Transverse colon (tissue), 4 donors: ENCODE results near the gene WDFY2. TPM values are rescaled to one million over a fixed set of nuclear protein-coding genes. Genes with fewer than 3 reads are reported as not detected.
A peak's percentile ranks its signal among the peaks of the same experiment; 100 is the strongest.

Experiments used
- DNase-seq: peaks from one replicate; pipeline ENCODE4 v3.0.0-alpha.2; 2019
- H3K27ac ChIP-seq, 4 donors: fragments of 200-600 bp; sonication (generic); 2 replicates each; pipeline ENCODE4 v1.5.1; 2016 to 2018; ENCODE audit warnings: inconsistent platforms in 4 of 4
- H3K27me3 ChIP-seq: fragments of 200-600 bp; sonication (generic); 2 replicates; pipeline ENCODE4 v1.5.1; 2017; ENCODE audit warnings: inconsistent platforms
- H3K36me3 ChIP-seq, 4 donors: fragments of 200-600 bp; sonication (generic); 2 replicates each; pipeline ENCODE4 v1.5.1; 2017 to 2019; ENCODE audit warnings: inconsistent platforms in 4 of 4
- H3K4me1 ChIP-seq, 4 donors: fragments of 200-600 bp; sonication (generic); 2 replicates each; pipeline ENCODE4 v1.5.1; 2017 to 2020; ENCODE audit warnings: inconsistent platforms in 4 of 4
- H3K4me3 ChIP-seq, 4 donors: fragments of 200-600 bp; sonication (generic); 1 replicate in 1 of 4; 2 replicates in 3 of 4; pipeline versions ENCODE4 v1.5.1 to v1.6.1; 2017 to 2019; ENCODE audit warnings: inconsistent platforms in 4 of 4
- H3K9me3 ChIP-seq, 2 donors: fragments of 200-600 bp; sonication (generic); 2 replicates each; pipeline ENCODE4 v1.5.1; 2017 to 2019; ENCODE audit warnings: inconsistent platforms in 2 of 2
- CTCF ChIP-seq, 5 experiments: fragments of 200-600 bp in 3 of 5; fragments of 450-650 bp in 2 of 5; sonication (generic) in 3 of 5; IDR thresholded peaks; 1 replicate in 2 of 5; 2 replicates in 3 of 5; pipeline ENCODE4 v1.5.1; 2016 to 2017; ENCODE audit warnings: antibody characterized with exemption in 5 of 5, inconsistent platforms in 3 of 5, mild to moderate bottlenecking in 2 of 5, moderate library complexity in 1 of 5
- EP300 ChIP-seq: sonication (generic); formaldehyde crosslinking; IDR thresholded peaks from one replicate; pipeline ENCODE4 v1.6.1; 2017; ENCODE audit warnings: antibody characterized with exemption, low read depth
- POLR2A ChIP-seq: fragments of 450-650 bp; IDR thresholded peaks from one replicate; pipeline ENCODE4 v1.6.1; 2016; ENCODE audit warnings: antibody characterized with exemption, mild to moderate bottlenecking, moderate library complexity
- POLR2AphosphoS5 ChIP-seq, 3 donors: sonication (generic); formaldehyde crosslinking; IDR thresholded peaks; one replicate each; pipeline ENCODE4 v1.6.1; 2016; ENCODE audit warnings: antibody characterized with exemption in 3 of 3
- WGBS, 2 donors: methylation state at CpG; one replicate each; pipeline ENCODE4 v1.1.5; 2018; ENCODE audit warnings: low coverage in 1 of 2; 5-methylcytosine and 5-hydroxymethylcytosine counted together
- in situ Hi-C, 4 donors: fragments of 200-750 bp; cut with MboI; loops; one replicate each; pipeline versions ENCODE4 v1.15.0 to v1.15.1; 2017; ENCODE audit warnings: low sequenced_read_pairs in 3 of 4, low pct_ligation_motif_present in 1 of 4, low pct_unique_long_range_greater_than_20kb in 1 of 4
- intact Hi-C: fragments of 100-400 bp; cut with DNase I; formaldehyde crosslinking; loops from one replicate; pipeline ENCODE4 v1.15.1; 2023; ENCODE audit warnings: low total_unique reads
- total RNA-seq, 4 donors: library from RNA; depleted of rRNA; stranded (reverse); fragments of >200 nt; gene quantifications; one replicate each; pipeline ENCODE4 v1.1.0, GENCODE V29; 2016

WDFY2 gene, protein sequence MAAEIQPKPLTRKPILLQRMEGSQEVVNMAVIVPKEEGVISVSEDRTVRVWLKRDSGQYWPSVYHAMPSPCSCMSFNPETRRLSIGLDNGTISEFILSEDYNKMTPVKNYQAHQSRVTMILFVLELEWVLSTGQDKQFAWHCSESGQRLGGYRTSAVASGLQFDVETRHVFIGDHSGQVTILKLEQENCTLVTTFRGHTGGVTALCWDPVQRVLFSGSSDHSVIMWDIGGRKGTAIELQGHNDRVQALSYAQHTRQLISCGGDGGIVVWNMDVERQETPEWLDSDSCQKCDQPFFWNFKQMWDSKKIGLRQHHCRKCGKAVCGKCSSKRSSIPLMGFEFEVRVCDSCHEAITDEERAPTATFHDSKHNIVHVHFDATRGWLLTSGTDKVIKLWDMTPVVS
- 10 to 100 TPM in 1 of 4 donors, 1 to 10 TPM in 3; 2.4 to 12.3 (median 6.7) TPM for total RNA-seq

DNA sequence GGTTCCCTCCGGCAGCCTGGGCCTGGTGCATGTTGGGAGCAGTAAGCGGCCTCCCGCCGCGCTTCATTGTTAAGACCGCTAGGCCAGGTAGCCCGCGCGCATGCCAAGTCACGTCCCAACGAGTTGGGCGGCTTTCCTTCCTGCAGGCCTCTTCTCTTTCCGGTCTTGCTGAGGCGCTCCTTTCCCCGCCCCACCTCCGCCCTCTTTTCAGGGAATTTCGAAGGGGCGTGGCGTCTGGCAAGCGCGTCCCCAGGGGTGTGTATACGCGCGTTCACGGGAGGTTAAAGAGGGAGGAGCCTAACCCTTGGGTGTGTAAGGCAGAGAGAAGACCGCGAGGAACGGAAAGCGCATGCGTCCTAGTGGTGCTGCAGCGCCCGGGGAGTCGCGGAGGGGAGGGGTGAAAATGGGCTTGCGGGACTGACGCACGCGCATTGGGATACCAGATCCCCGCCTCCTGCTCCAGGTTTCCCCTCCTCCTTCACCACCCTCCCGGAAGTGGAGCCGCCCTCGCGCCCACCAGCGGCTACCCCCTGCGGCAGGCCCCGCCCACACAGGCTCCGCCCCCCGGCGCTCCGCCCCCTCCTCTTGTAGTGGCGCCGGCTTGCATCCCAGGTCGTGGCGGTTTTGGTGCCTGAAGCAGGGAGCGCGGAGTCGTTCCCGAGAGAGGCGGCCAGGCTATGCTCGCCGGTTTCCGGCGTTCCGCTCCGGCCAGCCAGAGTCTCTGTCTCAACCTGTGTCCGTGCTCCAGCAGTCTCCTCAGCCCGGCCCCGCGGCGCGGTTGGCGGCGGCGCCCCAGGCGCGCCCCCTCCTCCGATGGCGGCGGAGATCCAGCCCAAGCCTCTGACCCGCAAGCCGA lies at the start of gene WDFY2:
Gene WDFY2, plus strand, starts transcription at position 588 of the 856 bp plus-strand sequence. Its CDS starts 226 bp downstream, at position 814.
- H3K27ac ChIP-seq, result peak within 1 kb of the TSS; percentile 88 to 98 (median 96)
- H3K4me1 ChIP-seq, result peaks cover 0 to 30% (median 8%) of the 10 kb centered on the region in 4 donors
- H3K27me3 ChIP-seq, result no peaks in the 10 kb centered on the region
- peak within 1 kb of the TSS; percentile 75 to 95 (median 78) for H3K4me3 ChIP-seq
- in situ Hi-C loops, result loop anchor here in 3 of 4 donors (10.0 to 25.0 kb wide), 3 partner anchors 129 to 221 kb away; partner anchors contain the start of genes DHRS12 (in 1 of the 3) and INTS6 (in 1 of the 3)
- no peaks in the 10 kb centered on the region for H3K36me3 ChIP-seq
- H3K9me3 ChIP-seq, result no peaks in the 10 kb centered on the region
- TF ChIP-seq CTCF (IDR thresholded peaks at IDR 0.05), result peak in 2 of 5 experiments; percentile 42 to 44
- no peak for TF ChIP-seq EP300
- peak; percentile 86 to 97 (median 92) for TF ChIP-seq POLR2AphosphoS5 (IDR thresholded peaks at IDR 0.05)
- peak; percentile 78 for TF ChIP-seq POLR2A
- WGBS, 2 donors, result 0% methylated on average over 70 of the region's 81 CpGs; no CpG with 5 or more reads in 1 of the 2 donors
- intact Hi-C loops, result loop anchor here (5.0 to 10.0 kb wide), 3 partner anchors 132 to 221 kb away; partner anchors contain the start of genes DHRS12 and INTS6
- peak; percentile 100 for DNase-seq

- Histone ChIP-seq H3K36me3 (no peaks in the 10 kb centered on the region), H3K4me3 (no peak overlapping the region), H3K4me1 (peaks cover 7 to 27% (median 11%) of the 10 kb centered on the region in 4 donors), H3K9me3 (no peaks in the 10 kb centered on the region), H3K27me3 (no peaks in the 10 kb centered on the region), H3K27ac (peak overlapping the region in 2 of 4 donors; percentile 9 to 17)
- WGBS, 2 donors, result 84 to 92% methylated on average over 8 to 9 of the region's 9 CpGs
- intact Hi-C loops, result no loop called here
- TF ChIP-seq CTCF (IDR thresholded peaks at IDR 0.05), result no peak
- no peak for TF ChIP-seq POLR2A
- no peak for TF ChIP-seq POLR2AphosphoS5 (IDR thresholded peaks at IDR 0.05)
- TF ChIP-seq EP300, result no peak
- in situ Hi-C loops, result no loop called here
- DNase-seq, result no peak
These were observed 45.6 kb upstream of the WDFY2 start for GRCh38 chr13:51538591-51539179.

GRCh38 chr13:51539887-51540286 lies 44.4 kb upstream of the WDFY2 start:
- in situ Hi-C loops, result no loop called here
- H3K27ac ChIP-seq, result peak overlapping the region; percentile 15 to 65 (median 36)
- intact Hi-C loops, result no loop called here
- H3K36me3 ChIP-seq, result no peaks in the 10 kb centered on the region
- H3K4me1 ChIP-seq, result peaks cover 7 to 27% (median 11%) of the 10 kb centered on the region in 4 donors
- TF ChIP-seq EP300 (no peak), POLR2A (no peak), POLR2AphosphoS5 (IDR thresholded peaks at IDR 0.05) (no peak), CTCF (IDR thresholded peaks at IDR 0.05) (no peak)
- no peaks in the 10 kb centered on the region for H3K9me3 ChIP-seq
- no peaks in the 10 kb centered on the region for H3K27me3 ChIP-seq
- 65 to 77% methylated on average over 2 of the region's 2 CpGs for WGBS, 2 donors
- DNase-seq, result no peak
- H3K4me3 ChIP-seq, result no peak overlapping the region
